ENCODE data around the gene IFNAR2. TPM values are rescaled to one million over a fixed set of nuclear protein-coding genes. Genes with fewer than 3 reads are reported as not detected.
A peak's percentile ranks its signal among the peaks of the same experiment; 100 is the strongest.

The IFNAR2 gene
- total and polyA plus RNA-seq, 4 donors: 21.4 to 38.4 (median 27.5) TPM

DNA sequence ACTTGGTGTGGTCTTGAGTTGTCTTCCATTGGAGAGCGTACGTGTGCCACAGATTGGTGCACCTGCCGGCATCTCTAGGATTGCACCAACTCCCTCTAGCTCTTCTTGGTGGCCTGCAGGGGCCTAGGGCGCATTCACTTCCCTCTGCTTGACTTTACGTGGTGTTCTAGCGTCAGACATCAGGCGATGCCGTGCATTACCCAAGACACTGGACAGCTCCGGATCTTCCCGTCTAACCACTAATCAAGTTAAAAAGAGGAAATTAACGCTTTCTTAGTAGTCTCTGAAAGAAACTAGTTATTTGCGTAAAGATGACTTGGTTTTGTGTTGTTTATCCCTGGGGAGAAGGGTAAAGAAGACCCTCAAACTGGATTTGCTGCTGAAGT, 35.9 kb downstream of the IFNAR2 start:
- peak in 2 of 3 donors; percentile 36 to 58 for DNase-seq
- Histone ChIP-seq H3K9ac (ENCODE audit: insufficient read depth in 1 of 2, low read length in 2 of 2) (peak overlapping the region; percentile 55 to 77), H3K27ac (ENCODE audit: low read depth in 1 of 2, low read length in 1 of 2) (peak overlapping the region in 1 of 2 donors; percentile 97), H3K9me3 (ENCODE audit: control insufficient read depth in 4 of 4, insufficient read depth in 3 of 4, low read length in 3 of 4) (no peaks in the 10 kb centered on the region), H3K27me3 (ENCODE audit: control insufficient read depth in 3 of 3, insufficient read depth in 3 of 3, low read length in 2 of 3) (no peaks in the 10 kb centered on the region), H3K36me3 (ENCODE audit: control insufficient read depth in 4 of 4, insufficient read depth in 4 of 4, low read length in 4 of 4) (peaks cover under 1 to 22% (median 9%) of the 10 kb centered on the region in 4 donors), H3K4me1 (ENCODE audit: control insufficient read depth in 5 of 5, insufficient read depth in 5 of 5, low read length in 5 of 5) (peaks cover 0 to 13% (median 5%) of the 10 kb centered on the region in 5 donors), H3K4me3 (no peak overlapping the region)
- TF ChIP-seq CTCF (IDR thresholded peaks at IDR 0.05; ENCODE audit: control extremely low read depth, extremely low read depth): no peak
- WGBS, 2 donors: 10 to 24% methylated on average over 12 of the region's 12 CpGs
- ATAC-seq (ENCODE audit: insufficient read depth, low FRiP score): peak; percentile 32

DNA sequence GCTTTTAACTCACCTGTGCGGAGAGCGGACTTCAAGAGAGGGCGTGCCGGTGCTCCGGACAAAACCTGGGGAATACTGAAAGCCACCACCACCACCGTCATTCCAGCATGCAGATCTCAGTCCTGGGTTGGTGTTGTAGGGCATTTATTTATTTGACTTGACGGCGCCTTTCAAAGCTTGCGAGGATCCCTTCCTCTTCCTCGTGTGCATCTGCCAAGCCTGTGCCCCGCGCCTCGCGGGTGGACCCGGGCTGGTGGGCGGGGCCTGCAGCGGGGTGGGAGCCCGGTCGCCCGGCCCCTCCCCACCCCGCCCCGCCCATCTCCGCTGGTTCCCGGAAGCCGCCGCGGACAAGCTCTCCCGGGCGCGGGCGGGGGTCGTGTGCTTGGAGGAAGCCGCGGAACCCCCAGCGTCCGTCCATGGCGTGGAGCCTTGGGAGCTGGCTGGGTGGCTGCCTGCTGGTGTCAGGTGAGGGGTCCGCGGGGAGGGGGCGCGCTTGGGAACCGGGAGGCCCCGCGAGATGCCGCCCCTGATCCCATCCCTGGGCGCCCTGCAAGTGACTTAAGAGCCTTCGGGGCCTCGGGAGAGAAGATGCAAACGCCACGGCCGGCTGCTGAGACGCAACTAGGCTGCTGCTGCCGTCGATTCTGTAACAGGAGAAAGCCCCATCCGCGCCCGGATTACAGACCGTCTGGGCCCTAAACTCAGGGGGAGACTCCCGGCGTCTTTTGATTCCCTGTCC, 36.5 kb downstream of the IFNAR2 start, which contains the start of gene IL10RB:
Gene IL10RB (plus strand): TSS at position 318 of the 739 bp plus-strand sequence. CDS start 99 bp downstream, at position 417.
- Histone ChIP-seq H3K27me3 (ENCODE audit: control insufficient read depth in 3 of 3, insufficient read depth in 3 of 3, low read length in 2 of 3) (no peaks in the 10 kb centered on the region), H3K9me3 (ENCODE audit: control insufficient read depth in 4 of 4, insufficient read depth in 3 of 4, low read length in 3 of 4) (no peaks in the 10 kb centered on the region), H3K27ac (ENCODE audit: low read depth in 1 of 2, low read length in 1 of 2) (peak within 1 kb of the TSS; percentile 62 to 97), H3K4me1 (ENCODE audit: control insufficient read depth in 5 of 5, insufficient read depth in 5 of 5, low read length in 5 of 5) (peaks cover 0 to 13% (median 5%) of the 10 kb centered on the region in 5 donors), H3K4me3 (peak within 1 kb of the TSS; percentile 81), H3K36me3 (ENCODE audit: control insufficient read depth in 4 of 4, insufficient read depth in 4 of 4, low read length in 4 of 4) (peaks cover 3 to 23% (median 9%) of the 10 kb centered on the region in 4 donors), H3K9ac (ENCODE audit: insufficient read depth in 1 of 2, low read length in 2 of 2) (peak within 1 kb of the TSS; percentile 72 to 77)
- no peak for TF ChIP-seq CTCF (IDR thresholded peaks at IDR 0.05; ENCODE audit: control extremely low read depth, extremely low read depth)
- ATAC-seq (ENCODE audit: insufficient read depth, low FRiP score): peak; percentile 86
- peak; percentile 83 to 85 (median 83) for DNase-seq
- WGBS, 2 donors: 0 to 1% methylated on average over 48 to 60 of the region's 60 CpGs

GRCh38 chr21:33266789-33267135, 37.0 kb downstream of the IFNAR2 start:
- peak; percentile 5 for ATAC-seq (ENCODE audit: insufficient read depth, low FRiP score)
- no peak for TF ChIP-seq CTCF (IDR thresholded peaks at IDR 0.05; ENCODE audit: control extremely low read depth, extremely low read depth)
- H3K9ac ChIP-seq (ENCODE audit: insufficient read depth in 1 of 2, low read length in 2 of 2): peak overlapping the region; percentile 72
- peaks cover 3 to 23% (median 9%) of the 10 kb centered on the region in 4 donors for H3K36me3 ChIP-seq (ENCODE audit: control insufficient read depth in 4 of 4, insufficient read depth in 4 of 4, low read length in 4 of 4)
- H3K27ac ChIP-seq (ENCODE audit: low read depth in 1 of 2, low read length in 1 of 2): peak overlapping the region; percentile 62 to 97
- H3K9me3 ChIP-seq (ENCODE audit: control insufficient read depth in 4 of 4, insufficient read depth in 3 of 4, low read length in 3 of 4): no peaks in the 10 kb centered on the region
- DNase-seq: no peak
- WGBS, 2 donors: 3 to 5% methylated on average over 8 of the region's 8 CpGs
- H3K4me1 ChIP-seq (ENCODE audit: control insufficient read depth in 5 of 5, insufficient read depth in 5 of 5, low read length in 5 of 5): peaks cover 0 to 13% (median 5%) of the 10 kb centered on the region in 5 donors
- peak overlapping the region; percentile 81 for H3K4me3 ChIP-seq
- no peaks in the 10 kb centered on the region for H3K27me3 ChIP-seq (ENCODE audit: control insufficient read depth in 3 of 3, insufficient read depth in 3 of 3, low read length in 2 of 3)
